ENCODE measurements around the gene RIPOR2.

Gene RIPOR2

GRCh38 chr6:24979176-24979575, 43.4 kb upstream of the RIPOR2 start:
- no peak for DNase-seq
- Mint-ChIP-seq H3K27me3 (ENCODE audit: low read depth, poor library complexity) (peaks cover 14% of the 10 kb centered on the region), H3K4me3 (no peak overlapping the region), H3K27ac (no peak overlapping the region), H3K9me3 (no peaks in the 10 kb centered on the region), H3K36me3 (ENCODE audit: low read depth) (no peaks in the 10 kb centered on the region), H3K4me1 (peaks cover 10% of the 10 kb centered on the region)
- TF ChIP-seq, protein P1, sequence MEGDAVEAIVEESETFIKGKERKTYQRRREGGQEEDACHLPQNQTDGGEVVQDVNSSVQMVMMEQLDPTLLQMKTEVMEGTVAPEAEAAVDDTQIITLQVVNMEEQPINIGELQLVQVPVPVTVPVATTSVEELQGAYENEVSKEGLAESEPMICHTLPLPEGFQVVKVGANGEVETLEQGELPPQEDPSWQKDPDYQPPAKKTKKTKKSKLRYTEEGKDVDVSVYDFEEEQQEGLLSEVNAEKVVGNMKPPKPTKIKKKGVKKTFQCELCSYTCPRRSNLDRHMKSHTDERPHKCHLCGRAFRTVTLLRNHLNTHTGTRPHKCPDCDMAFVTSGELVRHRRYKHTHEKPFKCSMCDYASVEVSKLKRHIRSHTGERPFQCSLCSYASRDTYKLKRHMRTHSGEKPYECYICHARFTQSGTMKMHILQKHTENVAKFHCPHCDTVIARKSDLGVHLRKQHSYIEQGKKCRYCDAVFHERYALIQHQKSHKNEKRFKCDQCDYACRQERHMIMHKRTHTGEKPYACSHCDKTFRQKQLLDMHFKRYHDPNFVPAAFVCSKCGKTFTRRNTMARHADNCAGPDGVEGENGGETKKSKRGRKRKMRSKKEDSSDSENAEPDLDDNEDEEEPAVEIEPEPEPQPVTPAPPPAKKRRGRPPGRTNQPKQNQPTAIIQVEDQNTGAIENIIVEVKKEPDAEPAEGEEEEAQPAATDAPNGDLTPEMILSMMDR (IDR thresholded peaks at IDR 0.05), result no peak

- DNase-seq, result no peak
- H3K4me1 Mint-ChIP-seq, result no peaks in the 10 kb centered on the region
- H3K27ac Mint-ChIP-seq, result no peak overlapping the region
- no peaks in the 10 kb centered on the region for H3K9me3 Mint-ChIP-seq
- TF ChIP-seq, protein P1 (IDR thresholded peaks at IDR 0.05), result no peak
- H3K4me3 Mint-ChIP-seq, result no peak overlapping the region
- H3K27me3 Mint-ChIP-seq (ENCODE audit: low read depth, poor library complexity), result peaks cover 24% of the 10 kb centered on the region
- H3K36me3 Mint-ChIP-seq (ENCODE audit: low read depth), result no peaks in the 10 kb centered on the region
Observed at GRCh38 chr6:24974182-24975171, 38.7 kb upstream of the RIPOR2 start.

DNA sequence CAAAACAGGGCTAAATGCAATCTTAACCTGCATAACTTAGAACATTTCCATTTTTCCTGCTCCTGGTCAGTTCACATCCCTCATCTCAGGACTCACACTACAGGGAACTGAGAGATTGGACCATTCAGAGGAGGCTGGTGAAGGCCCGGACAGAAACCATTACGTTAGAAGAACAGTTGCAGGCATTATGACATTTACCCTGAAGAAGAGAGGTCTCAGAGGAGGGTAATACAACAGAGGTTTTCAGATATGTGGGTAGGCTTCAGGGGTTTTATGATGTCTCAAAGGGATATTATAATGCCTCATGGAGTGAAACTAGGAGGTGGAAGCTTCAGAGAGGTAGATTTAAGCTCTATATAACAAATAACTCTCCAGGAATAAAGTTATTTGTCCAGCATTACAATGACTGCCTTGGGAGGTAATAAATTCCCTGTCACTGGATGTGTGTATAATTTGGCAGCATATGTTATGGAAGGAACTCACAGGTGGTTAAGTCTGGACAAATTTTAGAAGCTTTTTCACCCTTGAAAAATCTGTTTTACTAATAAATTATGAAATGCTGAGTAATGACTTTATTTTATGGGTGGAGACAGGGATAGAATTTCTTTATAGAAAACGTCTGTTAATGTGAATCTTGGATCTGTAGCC, 36.7 kb upstream of the RIPOR2 start:
- H3K36me3 Mint-ChIP-seq (ENCODE audit: low read depth), result no peaks in the 10 kb centered on the region
- no peaks in the 10 kb centered on the region for H3K9me3 Mint-ChIP-seq
- H3K27me3 Mint-ChIP-seq (ENCODE audit: low read depth, poor library complexity), result peaks cover 23% of the 10 kb centered on the region
- no peak overlapping the region for H3K4me3 Mint-ChIP-seq
- DNase-seq, result no peak
- peak overlapping the region; percentile 15 for H3K27ac Mint-ChIP-seq
- TF ChIP-seq, protein P1 (IDR thresholded peaks at IDR 0.05), result no peak
- H3K4me1 Mint-ChIP-seq, result no peaks in the 10 kb centered on the region

DNA sequence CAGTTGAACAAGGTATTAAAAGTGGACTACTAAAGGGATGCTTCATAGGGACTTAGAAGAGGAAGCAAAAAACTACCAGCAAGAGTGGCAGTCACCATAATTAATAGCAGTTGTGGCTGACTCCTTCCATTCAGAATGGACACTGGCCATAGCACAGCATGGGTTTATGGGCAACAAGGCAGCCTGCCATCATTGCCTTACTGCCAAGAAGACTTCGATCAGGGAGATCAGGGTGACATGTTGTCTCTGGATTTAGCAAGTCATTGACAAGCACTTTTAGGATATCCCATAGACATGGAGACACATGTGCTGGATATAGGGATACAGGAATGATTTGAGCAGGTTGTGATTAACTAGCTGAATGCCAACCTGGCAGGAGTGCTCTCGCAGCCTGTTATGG, 35.3 kb upstream of the RIPOR2 start:
- TF ChIP-seq, protein P1 (IDR thresholded peaks at IDR 0.05), result no peak
- no peak overlapping the region for H3K4me3 Mint-ChIP-seq

DNA sequence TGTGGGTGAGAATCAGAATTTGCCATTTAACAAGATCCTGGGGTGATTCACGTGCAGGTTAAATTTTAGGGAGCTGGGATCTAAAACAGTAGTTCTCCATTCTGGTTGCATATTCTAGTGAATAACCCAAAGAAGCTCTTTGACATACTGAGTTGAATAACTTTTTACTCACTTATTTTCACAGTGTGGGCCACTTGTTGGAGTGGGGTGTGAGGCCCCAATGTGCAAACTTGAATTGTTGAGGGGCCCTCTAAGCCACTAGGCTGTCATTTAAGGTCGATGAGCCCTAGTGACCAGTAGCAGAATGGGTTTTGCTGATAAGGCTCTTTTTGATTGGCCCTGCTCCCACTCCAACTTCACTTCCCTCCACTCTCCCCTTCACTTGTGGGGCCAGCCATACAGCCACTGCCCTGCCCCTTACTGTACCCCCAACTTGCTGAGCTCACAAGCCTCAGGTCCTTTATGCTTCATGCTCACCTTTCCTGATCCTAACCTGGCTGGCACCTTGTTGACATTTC, 33.6 kb upstream of the RIPOR2 start:
- Mint-ChIP-seq H3K4me3 (no peak overlapping the region), H3K9me3 (no peaks in the 10 kb centered on the region), H3K27ac (no peak overlapping the region), H3K27me3 (ENCODE audit: low read depth, poor library complexity) (peaks cover 17% of the 10 kb centered on the region), H3K36me3 (ENCODE audit: low read depth) (no peaks in the 10 kb centered on the region), H3K4me1 (no peaks in the 10 kb centered on the region)
- DNase-seq, result no peak
- TF ChIP-seq, protein P1 (IDR thresholded peaks at IDR 0.05), result no peak

More for the DNA sequence above, 35.3 kb upstream of the RIPOR2 start:
- Mint-ChIP-seq H3K27ac (no peak overlapping the region), H3K27me3 (ENCODE audit: low read depth, poor library complexity) (peaks cover 17% of the 10 kb centered on the region), H3K4me1 (no peaks in the 10 kb centered on the region), H3K36me3 (ENCODE audit: low read depth) (no peaks in the 10 kb centered on the region), H3K9me3 (no peaks in the 10 kb centered on the region)
- no peak for DNase-seq

Measured in nephron progenitor cell (in vitro differentiated cells).